ENCODE measurements around the gene AFMID. TPM values are rescaled to one million over a fixed set of nuclear protein-coding genes. Genes with fewer than 3 reads are reported as not detected.

The AFMID gene
- polyA plus RNA-seq, 3 donors: 7.1 to 45.7 (median 14.2) TPM

GRCh38 chr17:78202666-78203065 lies 15.5 kb downstream of the AFMID start:
- Histone ChIP-seq H4K20me1 (ENCODE audit: insufficient read depth, low read length) (no peaks in the 10 kb centered on the region), H3K27me3 (ENCODE audit: control insufficient read depth in 2 of 2, insufficient read depth in 2 of 2, low read length in 2 of 2) (no peaks in the 10 kb centered on the region), H2AFZ (ENCODE audit: insufficient read depth, low read depth, low read length, poor library complexity, severe bottlenecking) (no peak overlapping the region), H3K4me1 (ENCODE audit: control insufficient read depth in 1 of 2, insufficient read depth in 2 of 2, low read length in 2 of 2) (peaks cover 25 to 27% of the 10 kb centered on the region in 2 donors), H3K27ac (ENCODE audit: low read depth in 1 of 2, low read length in 2 of 2) (no peak overlapping the region), H3K9me3 (replicated peaks in 1 of 2; ENCODE audit: control insufficient read depth in 1 of 2, insufficient read depth in 1 of 2, low read length in 2 of 2) (peaks cover 0 to 4% of the 10 kb centered on the region in 2 donors), H3K79me2 (ENCODE audit: insufficient read depth, low read length) (no peaks in the 10 kb centered on the region), H3K4me2 (replicated peaks; ENCODE audit: extremely low read depth, low read length, poor library complexity, severe bottlenecking) (no peak overlapping the region), H3K36me3 (replicated peaks in 1 of 2; ENCODE audit: control insufficient read depth in 1 of 2, insufficient read depth in 2 of 2, low read length in 2 of 2) (peaks cover 5 to 8% of the 10 kb centered on the region in 2 donors), H3K4me3 (replicated peaks in 1 of 3; ENCODE audit: low read depth in 2 of 3, low read length in 3 of 3) (no peak overlapping the region), H3K9ac (ENCODE audit: insufficient read depth, low read length, poor library complexity, severe bottlenecking) (no peak overlapping the region)
- H3K4me1 Mint-ChIP-seq: peaks cover 18% of the 10 kb centered on the region
- H3K27me3 Mint-ChIP-seq (ENCODE audit: low read depth in 3 of 3): peaks cover 0 to 3% (median 0%) of the 10 kb centered on the region in 3 donors
- TF ChIP-seq CTCF (IDR thresholded peaks at IDR 0.05): no peak
- H3K36me3 Mint-ChIP-seq: peaks cover 13 to 16% of the 10 kb centered on the region in 2 donors
- DNase-seq: no peak
- H3K9me3 Mint-ChIP-seq: peaks cover 0 to 3% (median 0%) of the 10 kb centered on the region in 7 donors
- H3K4me3 Mint-ChIP-seq: no peak overlapping the region
- intact Hi-C loops (cut with micrococcal nuclease): no loop called here
- no peak overlapping the region for H3K27ac Mint-ChIP-seq
- 88% methylated on average over 4 of the region's 8 CpGs for WGBS (ENCODE audit: insufficient coverage)

- peaks cover 15 to 18% of the 10 kb centered on the region in 2 donors for H3K36me3 Mint-ChIP-seq
- WGBS (ENCODE audit: insufficient coverage): 91% methylated on average over 21 of the region's 22 CpGs
- intact Hi-C loops (cut with micrococcal nuclease): no loop called here
- Histone ChIP-seq H3K36me3 (replicated peaks in 1 of 2; ENCODE audit: control insufficient read depth in 1 of 2, insufficient read depth in 2 of 2, low read length in 2 of 2) (peaks cover 5 to 10% of the 10 kb centered on the region in 2 donors), H3K4me2 (replicated peaks; ENCODE audit: extremely low read depth, low read length, poor library complexity, severe bottlenecking) (no peak overlapping the region), H3K27me3 (ENCODE audit: control insufficient read depth in 2 of 2, insufficient read depth in 2 of 2, low read length in 2 of 2) (no peaks in the 10 kb centered on the region), H3K79me2 (ENCODE audit: insufficient read depth, low read length) (no peaks in the 10 kb centered on the region), H3K4me3 (replicated peaks in 1 of 3; ENCODE audit: low read depth in 2 of 3, low read length in 3 of 3) (no peak overlapping the region), H4K20me1 (ENCODE audit: insufficient read depth, low read length) (no peaks in the 10 kb centered on the region), H3K9ac (ENCODE audit: insufficient read depth, low read length, poor library complexity, severe bottlenecking) (no peak overlapping the region), H3K9me3 (replicated peaks in 1 of 2; ENCODE audit: control insufficient read depth in 1 of 2, insufficient read depth in 1 of 2, low read length in 2 of 2) (peaks cover 0 to 2% of the 10 kb centered on the region in 2 donors), H2AFZ (ENCODE audit: insufficient read depth, low read depth, low read length, poor library complexity, severe bottlenecking) (no peak overlapping the region), H3K4me1 (ENCODE audit: control insufficient read depth in 1 of 2, insufficient read depth in 2 of 2, low read length in 2 of 2) (peaks cover 11 to 12% of the 10 kb centered on the region in 2 donors), H3K27ac (ENCODE audit: low read depth in 1 of 2, low read length in 2 of 2) (no peak overlapping the region)
- H3K4me3 Mint-ChIP-seq: no peak overlapping the region
- H3K27me3 Mint-ChIP-seq (ENCODE audit: low read depth in 3 of 3): peaks cover 0 to 3% (median 3%) of the 10 kb centered on the region in 3 donors
- peaks cover 0 to 3% (median 0%) of the 10 kb centered on the region in 7 donors for H3K9me3 Mint-ChIP-seq
- H3K4me1 Mint-ChIP-seq: peaks cover 5% of the 10 kb centered on the region
- DNase-seq: no peak
- no peak for TF ChIP-seq CTCF (IDR thresholded peaks at IDR 0.05)
- no peak overlapping the region for H3K27ac Mint-ChIP-seq
Observed at GRCh38 chr17:78204387-78205123, 17.4 kb downstream of the AFMID start.
